Germinal center (tissue), 1 donor: ENCODE measurements around the gene SYT1.

Source experiments
- DNase-seq: peaks from one replicate; pipeline ENCODE4 v3.0.0; 2012; ENCODE audit warnings: mixed read lengths, low spot score

The SYT1 gene

DNA sequence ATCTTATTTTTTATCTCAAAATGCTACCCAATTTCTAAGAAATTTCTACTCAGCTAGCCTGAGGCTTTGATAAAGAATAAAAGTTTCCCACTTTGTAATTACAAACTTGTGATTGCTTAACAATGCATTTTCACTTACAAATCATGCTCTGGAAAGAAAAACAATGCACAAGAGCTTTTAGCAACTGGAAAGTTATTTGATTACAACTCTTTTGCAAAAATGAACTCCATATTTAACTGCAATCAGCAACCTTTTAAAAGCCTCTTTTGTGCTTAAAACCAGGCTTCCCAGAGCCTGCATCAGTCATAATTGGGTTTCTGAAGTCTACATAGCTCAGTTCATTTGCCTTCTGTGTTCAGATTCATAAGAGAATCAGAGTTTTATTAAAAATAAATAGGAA is 431.0 kb downstream of the SYT1 start:
- DNase-seq, result no peak

DNA sequence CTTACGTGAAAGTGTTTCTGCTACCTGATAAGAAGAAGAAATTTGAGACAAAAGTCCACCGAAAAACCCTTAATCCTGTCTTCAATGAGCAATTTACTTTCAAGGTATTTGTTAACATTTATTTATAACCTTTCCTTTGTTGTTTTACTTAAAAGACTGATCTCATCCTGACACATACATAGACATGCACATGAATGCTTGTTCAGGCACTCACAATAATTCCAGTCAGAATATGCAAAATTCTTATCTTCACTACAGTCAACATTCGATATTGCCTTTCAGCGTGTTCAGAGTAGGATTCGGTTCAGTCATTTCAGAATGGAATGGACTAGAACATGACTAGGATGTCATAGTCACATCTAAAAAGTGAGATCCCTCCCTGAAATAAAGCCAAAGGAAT is 431.6 kb downstream of the SYT1 start:
- DNase-seq, result no peak

- no peak for DNase-seq
These were observed 432.3 kb downstream of the SYT1 start for GRCh38 chr12:79296871-79297270.

DNA sequence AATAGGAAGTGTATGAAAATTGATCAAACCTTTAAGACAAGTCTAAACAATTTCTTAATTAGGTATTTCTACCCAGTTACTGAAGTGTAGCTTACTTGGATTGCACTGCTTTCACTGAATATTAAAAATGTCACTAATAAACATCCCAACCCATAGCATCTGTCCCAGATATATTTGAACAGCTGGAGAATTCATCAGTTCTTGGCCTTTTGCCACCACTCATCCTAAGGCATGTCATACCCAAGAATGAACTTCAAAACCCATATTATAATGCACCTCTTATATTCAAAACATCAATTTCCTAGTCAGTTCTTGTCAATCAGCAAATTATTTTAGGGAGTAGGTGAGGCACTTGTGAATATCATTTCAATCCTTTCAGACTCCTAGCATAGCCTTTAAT is 433.9 kb downstream of the SYT1 start:
- no peak for DNase-seq

DNA sequence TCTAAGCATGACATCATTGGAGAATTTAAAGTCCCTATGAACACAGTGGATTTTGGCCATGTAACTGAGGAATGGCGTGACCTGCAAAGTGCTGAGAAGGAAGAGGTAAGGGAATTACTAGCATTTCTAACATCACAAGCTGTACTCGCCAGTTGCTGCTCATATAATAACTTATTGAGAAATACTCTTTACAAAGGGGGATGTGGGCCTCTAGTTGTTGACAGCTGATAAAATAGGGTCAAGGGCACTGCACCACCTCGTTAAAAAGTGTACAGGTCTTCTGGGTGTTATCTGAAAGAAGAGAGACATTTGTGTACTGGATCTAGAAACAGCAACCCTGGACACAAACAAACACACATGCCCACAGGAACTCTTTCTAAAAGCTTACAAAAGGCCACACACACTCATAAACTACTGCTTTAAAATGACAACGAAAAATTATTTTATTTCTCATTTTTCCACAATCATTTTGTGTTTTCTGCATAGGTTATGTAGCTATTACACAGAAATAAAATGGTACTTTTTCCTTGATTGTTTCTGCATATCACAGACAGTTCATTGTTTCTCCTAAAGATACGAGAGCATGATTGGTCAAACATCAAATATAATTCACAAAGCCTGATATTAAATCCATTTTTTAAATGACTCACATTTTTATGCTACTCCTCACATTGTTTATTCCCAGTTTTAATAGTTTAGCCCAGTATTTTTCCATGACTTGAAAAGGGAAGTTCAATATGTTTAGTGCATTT is 435.0 kb downstream of the SYT1 start:
- no peak for DNase-seq

DNA sequence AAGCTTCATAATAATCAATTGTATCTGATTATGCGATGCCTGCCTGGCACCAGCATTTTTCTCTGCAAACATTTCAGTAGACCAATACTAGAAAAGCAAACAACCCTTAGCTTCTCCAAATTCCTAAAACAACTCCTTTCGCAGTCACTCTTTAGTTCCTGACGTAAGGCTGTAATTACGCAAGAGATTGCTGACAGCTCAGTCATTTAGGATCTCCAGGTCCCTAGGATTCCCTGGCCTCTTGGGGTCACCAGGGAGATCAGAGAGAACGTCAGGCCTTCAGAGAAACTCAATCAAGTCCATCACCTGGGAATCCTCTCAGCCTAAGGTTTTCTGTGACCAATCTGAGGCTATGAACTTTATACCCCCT is 435.6 kb downstream of the SYT1 start:
- DNase-seq, result no peak

- DNase-seq, result no peak
These were observed 436.6 kb downstream of the SYT1 start for GRCh38 chr12:79301181-79301580.

- DNase-seq, result no peak
These were observed 437.7 kb downstream of the SYT1 start for GRCh38 chr12:79302162-79302814.

DNA sequence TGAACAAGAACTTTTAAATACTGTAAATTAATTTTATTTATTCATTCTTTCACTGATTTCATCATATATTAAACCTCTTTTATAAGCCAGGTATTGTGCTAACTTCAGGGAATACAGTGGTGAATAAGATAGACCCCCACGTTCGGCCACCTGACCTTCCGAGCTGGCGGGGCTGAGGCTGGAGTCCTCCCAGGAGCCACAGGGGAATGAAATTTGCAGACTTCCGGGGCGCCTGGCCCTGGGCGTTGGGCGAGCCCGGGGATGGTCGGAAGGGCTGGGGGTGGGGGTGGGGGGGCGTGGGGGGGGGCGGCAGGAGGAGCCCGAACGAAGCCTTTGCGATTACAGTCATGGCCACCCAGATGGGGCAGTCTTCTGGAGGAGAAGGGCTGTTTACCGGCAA is 442.8 kb downstream of the SYT1 start:
- no peak for DNase-seq

GRCh38 chr12:79309039-79309438 is 444.5 kb downstream of the SYT1 start:
- DNase-seq, result no peak

DNA sequence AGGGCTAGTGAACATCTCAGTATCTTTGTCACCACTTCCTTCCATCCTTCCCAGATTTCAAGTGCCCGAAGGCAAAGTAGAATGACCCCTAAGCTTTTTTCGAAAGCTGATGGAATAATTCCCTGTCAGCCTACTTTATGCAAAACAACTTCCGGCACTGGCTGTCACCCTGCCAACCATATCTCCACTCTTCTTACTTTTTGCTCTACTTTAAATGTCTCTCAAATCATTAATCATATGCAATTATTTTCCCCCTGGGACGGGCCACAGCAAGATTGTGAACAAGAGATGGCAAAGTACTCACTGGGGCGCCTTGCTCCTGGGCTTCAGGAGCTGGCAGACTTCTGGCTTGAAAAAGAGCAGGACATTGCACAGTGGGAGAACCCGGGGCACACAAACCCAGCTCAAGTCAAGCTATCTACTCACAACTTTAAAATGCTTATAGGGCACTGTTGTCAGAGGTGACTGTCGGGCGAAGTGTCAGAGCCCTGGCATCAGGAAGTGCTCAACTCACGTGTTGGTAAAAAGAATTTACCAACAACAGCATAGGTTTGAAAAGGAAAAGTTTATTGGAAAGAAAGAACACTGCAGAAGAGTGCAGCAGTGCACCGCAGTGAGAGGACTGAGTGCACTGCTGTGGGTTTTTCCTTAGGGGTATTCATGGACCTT is 452.7 kb downstream of the SYT1 start:
- DNase-seq, result no peak

- no peak for DNase-seq
These were observed 458.3 kb downstream of the SYT1 start for GRCh38 chr12:79322905-79323304.

GRCh38 chr12:79324571-79324970 is 460.0 kb downstream of the SYT1 start:
- DNase-seq, result no peak

DNA sequence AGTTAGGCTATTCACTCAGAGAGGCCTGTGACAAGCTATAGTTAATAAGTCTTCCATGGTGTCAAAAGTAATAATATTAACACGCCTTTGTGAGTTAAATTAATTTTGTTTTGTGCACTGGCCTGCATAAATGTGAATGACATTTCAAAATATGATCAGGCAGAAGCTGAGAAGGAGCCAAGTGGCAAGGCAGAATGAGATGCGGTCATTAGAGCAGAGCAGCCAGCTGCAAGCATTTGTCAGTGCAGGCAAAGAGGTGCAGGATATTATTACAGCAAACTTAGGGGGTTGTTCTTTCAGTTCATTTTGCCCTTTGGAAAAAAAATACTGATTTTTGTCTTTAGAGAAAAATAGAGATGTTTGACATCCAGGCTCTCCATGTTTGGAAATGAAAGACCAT is 461.6 kb downstream of the SYT1 start:
- DNase-seq, result no peak

DNA sequence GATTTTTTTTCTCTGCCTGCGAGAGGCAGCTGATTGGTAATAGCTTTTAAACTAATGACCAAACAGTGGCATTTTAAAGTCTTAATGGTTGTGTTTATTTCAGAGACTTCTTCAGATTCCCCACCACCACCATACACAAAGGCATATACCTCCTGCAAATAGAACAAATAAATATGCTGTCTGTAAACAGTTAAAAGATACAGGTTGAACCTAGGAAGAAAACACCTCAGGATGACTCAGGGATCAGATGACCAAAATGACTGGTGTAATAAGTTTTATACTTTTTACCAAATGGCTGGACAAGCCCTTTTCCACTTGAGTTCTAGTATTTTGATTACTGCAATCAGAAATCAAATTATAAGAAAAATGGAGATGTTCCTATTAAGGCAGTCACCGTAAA is 462.1 kb downstream of the SYT1 start:
- DNase-seq, result no peak

DNA sequence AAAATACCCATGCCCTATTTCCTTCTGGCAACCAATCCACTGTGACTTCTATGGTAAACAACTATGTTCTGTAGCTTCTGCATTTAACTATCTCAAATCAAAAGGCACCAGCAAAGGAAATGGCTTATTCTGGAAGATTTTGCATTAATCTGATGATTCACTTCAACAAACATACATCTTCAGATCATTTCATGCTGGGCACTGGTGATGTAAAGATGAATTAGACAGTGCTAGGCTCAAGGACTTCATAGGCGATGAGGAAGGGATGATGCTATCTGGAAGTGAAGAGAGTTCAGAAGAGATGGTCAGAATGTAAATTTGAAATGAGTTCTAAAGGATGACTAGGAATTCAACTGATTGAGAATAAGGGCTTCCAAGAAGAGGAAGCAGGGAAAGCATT is 462.9 kb downstream of the SYT1 start:
- no peak for DNase-seq

- DNase-seq, result no peak
These were observed 465.4 kb downstream of the SYT1 start for GRCh38 chr12:79329933-79330332.

- no peak for DNase-seq
These were observed 467.3 kb downstream of the SYT1 start for GRCh38 chr12:79331870-79332269.

DNA sequence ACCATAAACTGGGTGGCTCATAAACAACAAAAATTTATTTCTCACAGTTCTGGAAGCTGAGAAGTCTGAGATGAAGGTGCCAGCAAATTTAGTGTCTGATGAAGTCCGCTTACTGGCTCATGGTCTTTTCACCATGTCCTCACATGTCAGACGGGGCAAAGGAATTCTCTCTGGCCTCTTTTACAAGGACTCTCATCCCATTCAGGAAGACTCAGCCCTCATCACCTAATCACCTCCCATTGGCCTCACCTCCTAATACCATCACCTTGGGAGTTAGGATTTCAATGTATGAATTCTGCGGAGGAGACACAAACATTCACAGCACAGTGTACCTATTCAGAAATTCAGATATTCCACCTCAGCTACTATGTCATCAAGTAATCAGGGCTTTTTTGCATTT is 468.6 kb downstream of the SYT1 start:
- no peak for DNase-seq

- DNase-seq, result no peak
These were observed 473.2 kb downstream of the SYT1 start for GRCh38 chr12:79337662-79338290.

- DNase-seq, result peak; percentile 7
These were observed 480.6 kb downstream of the SYT1 start for GRCh38 chr12:79344855-79345847.

GRCh38 chr12:79347866-79348265 is 483.3 kb downstream of the SYT1 start:
- no peak for DNase-seq
